ENCODE data around the gene SYT14.

DNA sequence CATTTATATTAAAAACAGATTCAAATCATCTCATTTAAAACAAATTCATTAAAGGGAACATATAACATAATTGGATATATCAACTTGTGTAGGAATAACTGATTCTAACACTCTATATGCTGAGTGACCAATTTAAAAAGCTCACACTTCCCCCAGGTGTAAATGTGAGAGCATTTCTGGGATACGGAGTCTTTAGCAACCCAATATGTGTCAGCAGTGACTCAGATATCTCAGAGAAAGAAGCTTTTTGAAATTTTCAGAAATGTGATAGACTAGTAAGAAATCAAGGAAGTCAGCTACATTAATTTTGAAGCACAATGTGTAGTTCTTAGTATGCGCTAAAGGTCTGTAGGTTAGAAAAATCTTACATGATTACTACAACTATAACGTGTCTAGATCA lies 206.7 kb downstream of the SYT14 start:
- TF ChIP-seq, protein P1, sequence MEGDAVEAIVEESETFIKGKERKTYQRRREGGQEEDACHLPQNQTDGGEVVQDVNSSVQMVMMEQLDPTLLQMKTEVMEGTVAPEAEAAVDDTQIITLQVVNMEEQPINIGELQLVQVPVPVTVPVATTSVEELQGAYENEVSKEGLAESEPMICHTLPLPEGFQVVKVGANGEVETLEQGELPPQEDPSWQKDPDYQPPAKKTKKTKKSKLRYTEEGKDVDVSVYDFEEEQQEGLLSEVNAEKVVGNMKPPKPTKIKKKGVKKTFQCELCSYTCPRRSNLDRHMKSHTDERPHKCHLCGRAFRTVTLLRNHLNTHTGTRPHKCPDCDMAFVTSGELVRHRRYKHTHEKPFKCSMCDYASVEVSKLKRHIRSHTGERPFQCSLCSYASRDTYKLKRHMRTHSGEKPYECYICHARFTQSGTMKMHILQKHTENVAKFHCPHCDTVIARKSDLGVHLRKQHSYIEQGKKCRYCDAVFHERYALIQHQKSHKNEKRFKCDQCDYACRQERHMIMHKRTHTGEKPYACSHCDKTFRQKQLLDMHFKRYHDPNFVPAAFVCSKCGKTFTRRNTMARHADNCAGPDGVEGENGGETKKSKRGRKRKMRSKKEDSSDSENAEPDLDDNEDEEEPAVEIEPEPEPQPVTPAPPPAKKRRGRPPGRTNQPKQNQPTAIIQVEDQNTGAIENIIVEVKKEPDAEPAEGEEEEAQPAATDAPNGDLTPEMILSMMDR (IDR thresholded peaks at IDR 0.05; ENCODE audit: insufficient read depth, low read length, poor library complexity, severe bottlenecking) = no peak
- TF ChIP-seq EZH2phosphoT487 (conservative IDR thresholded peaks at IDR 0.05; ENCODE audit: low read length) = no peak
